H1 (cell line): Measurements from ENCODE around the gene ANKRD13C. TPM values are rescaled to one million over a fixed set of nuclear protein-coding genes. Genes with fewer than 3 reads are reported as not detected.

Source experiments
- CTCF ChIP-seq, 3 experiments: IDR thresholded peaks; 1 replicate in 2 of 3; 2 replicates in 1 of 3; pipeline versions ENCODE4 v1.5.1 to v1.6.1; 2011; ENCODE audit warnings: low read length in 3 of 3, mild to moderate bottlenecking in 3 of 3, inconsistent platforms in 2 of 3, low read depth in 1 of 3, moderate library complexity in 1 of 3; ENCODE audit not compliant: insufficient read depth in 1 of 3; ENCODE audit errors: control extremely low read depth in 1 of 3
- polyA plus RNA-seq, 7 experiments: library from polyadenylated mRNA; depleted of rRNA in 3 of 7; stranded (reverse) in 5 of 7; unstranded in 2 of 7; fragments of >200 nt in 5 of 7; fragments of 200-250 nt in 2 of 7; gene quantifications; 1 replicate in 5 of 7; 2 replicates in 1 of 7; 4 replicates in 1 of 7; pipeline versions ENCODE4 v1.2.1 to v1.2.3, GENCODE V29; 2011 to 2013; ENCODE audit warnings: missing spikeins in 2 of 7, mixed read lengths in 2 of 7
- total RNA-seq: library from RNA; stranded (reverse); fragmentation: NEBNext Ultra II Directional; extraction: Animal tissue kit (Norgen Biotek cat#: 25700); gene quantifications from 2 replicates; pipeline ENCODE4 v1.2.1, GENCODE V29; 2021

Gene ANKRD13C
- total and polyA plus RNA-seq, 2 of the 8 experiments (the other 6 are each of a cell fraction or from before 2014, with no cell fraction given), result 4.8 to 21.7 TPM

GRCh38 chr1:70327306-70328076 lies 27.0 kb downstream of the ANKRD13C start (continued):
- no peak for TF ChIP-seq CTCF (IDR thresholded peaks at IDR 0.05; ENCODE audit: control extremely low read depth in 1 of 3, insufficient read depth in 1 of 3, low read depth in 1 of 3, low read length in 3 of 3)
- TF ChIP-seq, all 59 proteins: peak for 0
